OCI-LY1 (cell line): Measurements from ENCODE around the gene ANKRD37.

Source experiments
- H2AFZ ChIP-seq: fragments of 200-600 bp; sonication (generic), shearing (Covaris generic); 2 replicates; pipeline ENCODE4 v1.6.0; 2014; ENCODE audit warnings: antibody characterized with exemption, mild to moderate bottlenecking, low read length
- H3F3A ChIP-seq: fragments of 200-600 bp; sonication (generic), shearing (Covaris generic); 2 replicates; pipeline ENCODE4 v1.6.0; 2014; ENCODE audit warnings: mild to moderate bottlenecking, antibody characterized with exemption, low read length, moderate library complexity; ENCODE audit not compliant: insufficient read depth
- H3K27ac ChIP-seq: fragments of 200-600 bp; sonication (generic); 2 replicates; pipeline ENCODE4 v1.5.1; 2014; ENCODE audit warnings: low read length, mixed run types, mild to moderate bottlenecking, low read depth; ENCODE audit not compliant: poor library complexity, severe bottlenecking
- H3K27me3 ChIP-seq: fragments of 200-600 bp; sonication (generic); 2 replicates; pipeline ENCODE4 v1.6.0; 2014; ENCODE audit warnings: antibody characterized with exemption, mild to moderate bottlenecking, low read length, moderate library complexity; ENCODE audit not compliant: insufficient read depth
- H3K36me3 ChIP-seq: fragments of 200-600 bp; sonication (generic); 2 replicates; pipeline ENCODE4 v1.6.1; 2014; ENCODE audit warnings: mild to moderate bottlenecking, antibody characterized with exemption, low read length, moderate library complexity, mixed read lengths; ENCODE audit not compliant: insufficient read depth
- H3K4me1 ChIP-seq: fragments of 200-600 bp; sonication (generic); 2 replicates; pipeline ENCODE4 v1.5.1; 2014; ENCODE audit warnings: mild to moderate bottlenecking, low read length, moderate library complexity; ENCODE audit not compliant: insufficient read depth, severe bottlenecking
- H3K4me2 ChIP-seq: fragments of 200-600 bp; sonication (generic), shearing (Covaris generic); 2 replicates; pipeline ENCODE4 v1.6.1; 2014; ENCODE audit warnings: low read length
- H3K4me3 ChIP-seq: fragments of 200-600 bp; sonication (generic); 2 replicates; pipeline ENCODE4 v1.5.1; 2014; ENCODE audit warnings: low read length, low read depth, mild to moderate bottlenecking, mixed read lengths; ENCODE audit not compliant: poor library complexity, severe bottlenecking
- H3K79me2 ChIP-seq: fragments of 200-600 bp; shearing (Covaris generic); 2 replicates; pipeline ENCODE4 v1.6.1; 2016; ENCODE audit warnings: mixed run types, low read length, mixed read lengths; ENCODE audit not compliant: insufficient read depth
- H3K9ac ChIP-seq: fragments of 200-600 bp; sonication (generic), shearing (Covaris generic); 2 replicates; pipeline ENCODE4 v1.6.1; 2014; ENCODE audit warnings: mild to moderate bottlenecking, low read length, mixed read lengths
- H3K9me2 ChIP-seq: fragments of 200-600 bp; sonication (generic), shearing (Covaris generic); 2 replicates; pipeline ENCODE4 v1.6.1; 2014; ENCODE audit warnings: low read depth, mild to moderate bottlenecking, low read length, mixed read lengths
- H3K9me3 ChIP-seq: fragments of 200-600 bp; shearing (Covaris generic); 2 replicates; pipeline ENCODE4 v1.6.1; 2014; ENCODE audit warnings: low read length, mixed read lengths
- H4K20me1 ChIP-seq: fragments of 200-600 bp; sonication (generic), shearing (Covaris generic); 2 replicates; pipeline ENCODE4 v1.6.0; 2016; ENCODE audit warnings: mild to moderate bottlenecking, low read length; ENCODE audit not compliant: insufficient read depth
- EZH2 ChIP-seq: fragments of 200-600 bp; sonication (generic), shearing (Covaris generic); IDR thresholded peaks from 2 replicates; pipeline ENCODE4 v1.8.0; 2017; ENCODE audit warnings: borderline replicate concordance, mixed run types, mild to moderate bottlenecking, antibody characterized with exemption, low read length, moderate library complexity, mixed read lengths
- TF ChIP-seq, protein P1 (sequence below): fragments of 200-600 bp; sonication (generic), shearing (Covaris generic); IDR thresholded peaks from 2 replicates; pipeline ENCODE4 v1.5.1; 2017; ENCODE audit warnings: mild to moderate bottlenecking, antibody characterized with exemption, low read length, moderate library complexity, mixed read lengths

ANKRD37 gene

DNA sequence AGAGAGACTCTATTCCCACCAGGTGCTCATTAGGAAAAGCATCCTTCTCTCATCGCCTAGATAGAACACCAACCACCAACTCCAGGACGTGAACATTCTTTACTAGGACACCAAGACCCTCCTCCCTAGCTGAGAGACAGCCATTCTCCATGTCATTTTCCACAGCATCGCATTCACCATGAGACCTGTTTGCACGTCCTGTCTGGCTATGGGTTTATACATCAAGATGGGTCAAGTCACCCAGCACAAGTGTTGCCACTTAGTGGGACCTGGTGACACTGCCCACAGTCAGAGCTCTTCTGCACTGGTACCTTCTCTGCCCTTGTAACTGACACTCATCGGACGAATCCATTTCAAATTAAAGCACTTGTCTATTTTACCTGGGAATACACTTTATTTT lies 18.4 kb upstream of the ANKRD37 start:
- Histone ChIP-seq H3K27me3 (no peaks in the 10 kb centered on the region), H3K4me3 (no peak overlapping the region), H3K9me2 (no peaks in the 10 kb centered on the region), H2AFZ (no peak overlapping the region), H3K79me2 (no peaks in the 10 kb centered on the region), H3K27ac (no peak overlapping the region), H3K9ac (no peak overlapping the region), H3K4me2 (no peak overlapping the region), H3K9me3 (peaks cover 7% of the 10 kb centered on the region; the same call in 1 of the 2 replicates), H3K4me1 (no peaks in the 10 kb centered on the region), H3K36me3 (peaks cover 21% of the 10 kb centered on the region), H4K20me1 (no peaks in the 10 kb centered on the region), H3F3A (no peaks in the 10 kb centered on the region)
- TF ChIP-seq EZH2, result no peak
- TF ChIP-seq, protein P1, sequence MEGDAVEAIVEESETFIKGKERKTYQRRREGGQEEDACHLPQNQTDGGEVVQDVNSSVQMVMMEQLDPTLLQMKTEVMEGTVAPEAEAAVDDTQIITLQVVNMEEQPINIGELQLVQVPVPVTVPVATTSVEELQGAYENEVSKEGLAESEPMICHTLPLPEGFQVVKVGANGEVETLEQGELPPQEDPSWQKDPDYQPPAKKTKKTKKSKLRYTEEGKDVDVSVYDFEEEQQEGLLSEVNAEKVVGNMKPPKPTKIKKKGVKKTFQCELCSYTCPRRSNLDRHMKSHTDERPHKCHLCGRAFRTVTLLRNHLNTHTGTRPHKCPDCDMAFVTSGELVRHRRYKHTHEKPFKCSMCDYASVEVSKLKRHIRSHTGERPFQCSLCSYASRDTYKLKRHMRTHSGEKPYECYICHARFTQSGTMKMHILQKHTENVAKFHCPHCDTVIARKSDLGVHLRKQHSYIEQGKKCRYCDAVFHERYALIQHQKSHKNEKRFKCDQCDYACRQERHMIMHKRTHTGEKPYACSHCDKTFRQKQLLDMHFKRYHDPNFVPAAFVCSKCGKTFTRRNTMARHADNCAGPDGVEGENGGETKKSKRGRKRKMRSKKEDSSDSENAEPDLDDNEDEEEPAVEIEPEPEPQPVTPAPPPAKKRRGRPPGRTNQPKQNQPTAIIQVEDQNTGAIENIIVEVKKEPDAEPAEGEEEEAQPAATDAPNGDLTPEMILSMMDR, result no peak

DNA sequence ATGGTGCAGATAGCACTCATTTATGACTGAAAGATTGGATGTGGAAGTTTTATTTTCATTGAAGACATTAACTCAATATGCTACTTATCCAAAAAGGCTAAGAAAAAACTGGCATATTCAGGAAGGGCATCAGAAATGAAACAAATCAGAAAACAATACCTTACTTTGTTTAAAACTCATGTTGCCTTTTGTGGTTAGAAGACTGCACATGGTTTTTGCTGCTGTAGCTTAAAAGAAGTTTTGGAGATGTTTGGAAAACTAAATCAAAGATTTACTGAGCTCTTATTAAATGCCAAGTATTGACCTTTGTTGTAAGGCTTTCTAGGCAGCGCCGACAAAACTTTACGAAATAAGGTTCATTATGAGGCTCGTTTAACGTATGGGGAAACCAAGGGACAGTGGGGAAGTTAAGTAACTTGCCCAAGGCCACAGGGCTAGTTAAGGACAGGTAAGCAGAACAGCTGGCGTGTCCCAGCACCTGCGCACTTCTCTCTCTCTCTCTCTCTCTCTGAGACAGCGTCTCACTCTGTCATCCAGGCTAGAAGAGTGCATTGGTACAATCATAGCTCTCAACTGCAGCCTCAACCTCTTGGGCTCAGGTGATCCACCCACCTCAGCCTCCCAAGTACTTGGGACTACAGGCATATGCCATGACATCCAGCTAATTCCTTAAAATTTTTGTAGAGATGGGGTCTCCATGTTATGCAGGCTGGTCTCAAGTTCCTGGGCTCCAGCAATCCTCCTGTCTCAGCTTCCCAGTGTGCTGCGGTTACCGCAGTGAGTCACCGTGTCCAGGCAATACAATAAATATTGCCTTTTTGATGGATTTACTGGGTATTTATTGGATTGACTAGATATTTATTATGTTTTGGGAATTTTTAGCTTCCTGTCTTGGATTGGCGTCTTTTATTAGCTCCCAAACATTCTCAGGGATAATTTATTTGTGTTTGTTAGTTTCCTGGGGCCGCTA lies 17.0 kb upstream of the ANKRD37 start:
- Histone ChIP-seq H3K9ac (no peak overlapping the region), H3K9me3 (peaks cover 7% of the 10 kb centered on the region; the same call in 1 of the 2 replicates), H3K27me3 (no peaks in the 10 kb centered on the region), H3K27ac (no peak overlapping the region), H3K4me2 (no peak overlapping the region), H2AFZ (no peak overlapping the region), H3K4me3 (no peak overlapping the region), H3K79me2 (no peaks in the 10 kb centered on the region), H3K9me2 (no peaks in the 10 kb centered on the region), H3K4me1 (no peaks in the 10 kb centered on the region), H3K36me3 (peaks cover 21% of the 10 kb centered on the region), H4K20me1 (no peaks in the 10 kb centered on the region), H3F3A (no peaks in the 10 kb centered on the region)
- TF ChIP-seq, protein P1, result no peak
- TF ChIP-seq EZH2, result no peak

DNA sequence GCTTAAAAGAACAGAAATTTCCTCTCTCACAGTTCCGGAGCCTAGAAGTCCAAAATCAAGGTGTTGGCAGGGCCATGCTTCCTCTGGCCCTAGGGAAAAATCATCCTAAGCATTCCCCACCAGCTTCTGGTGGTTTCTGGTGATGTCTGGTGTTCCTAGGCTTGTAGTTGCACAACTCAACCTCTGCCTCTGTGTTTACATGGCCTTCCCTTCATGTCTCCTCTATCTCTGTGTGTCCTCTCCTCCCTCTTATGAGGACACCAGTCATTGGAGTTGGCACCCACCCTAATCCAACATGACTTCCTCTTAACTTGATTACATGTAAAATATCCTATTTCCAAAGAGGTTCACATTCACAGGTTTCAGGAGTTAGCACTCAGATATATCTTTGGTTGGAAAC lies 16.3 kb upstream of the ANKRD37 start:
- Histone ChIP-seq H4K20me1 (no peaks in the 10 kb centered on the region), H3K27me3 (no peaks in the 10 kb centered on the region), H3K9me3 (peaks cover 7% of the 10 kb centered on the region; the same call in 1 of the 2 replicates), H2AFZ (no peak overlapping the region), H3K9me2 (no peaks in the 10 kb centered on the region), H3F3A (no peaks in the 10 kb centered on the region), H3K79me2 (no peaks in the 10 kb centered on the region), H3K4me3 (no peak overlapping the region), H3K4me2 (no peak overlapping the region), H3K9ac (no peak overlapping the region), H3K4me1 (no peaks in the 10 kb centered on the region), H3K36me3 (peaks cover 21% of the 10 kb centered on the region), H3K27ac (no peak overlapping the region)
- TF ChIP-seq EZH2, result no peak
- TF ChIP-seq, protein P1, result no peak
